ENCODE measurements around the gene TRIM31. TPM values are rescaled to one million over a fixed set of nuclear protein-coding genes. Genes with fewer than 3 reads are reported as not detected.

Gene TRIM31
- total RNA-seq (not detected), polyA plus RNA-seq (under 1 TPM in 2 of 3 donors, not detected in 1; 0.09 to 0.14 TPM)
- long read RNA-seq, donor 1 = 0 reads
- long read RNA-seq, donor 2 = 0 reads

GRCh38 chr6:30113003-30113759 is at the start of gene TRIM31:
TRIM31 (minus strand) TSS chr6:30113090; CDS start chr6:30112805, 285 bp downstream.
- DNase-seq = no peak
- intact Hi-C loops (cut with DNase I; ENCODE audit: low total_unique reads) = no loop called here
- 57 to 81% (median 69%) methylated on average over 3 of the region's 3 CpGs for WGBS, 5 donors
- H3K27ac ChIP-seq = no peak within 1 kb of the TSS
- H3K4me1 ChIP-seq = no peaks in the 10 kb centered on the region
- H3K4me3 ChIP-seq = no peak within 1 kb of the TSS
- H3K9me3 ChIP-seq = no peaks in the 10 kb centered on the region
- TF ChIP-seq CTCF (IDR thresholded peaks at IDR 0.05 in 8 of 11, conservative IDR thresholded peaks at IDR 0.05 in 3 of 11) = no peak
- no peak for TF ChIP-seq POLR2A (IDR thresholded peaks at IDR 0.05)
- no peak for TF ChIP-seq POLR2AphosphoS5 (IDR thresholded peaks at IDR 0.05)
- H3K36me3 ChIP-seq = no peaks in the 10 kb centered on the region
- peaks cover 0 to 87% (median 28%) of the 10 kb centered on the region in 7 donors for H3K27me3 ChIP-seq (replicated peaks in 1 of 7)

- no peak overlapping the region for H3K27ac ChIP-seq
- no peak overlapping the region for H3K4me3 ChIP-seq
- no peaks in the 10 kb centered on the region for H3K9me3 ChIP-seq
- peaks cover 0 to 29% (median 0%) of the 10 kb centered on the region in 7 donors for H3K27me3 ChIP-seq (replicated peaks in 1 of 7)
- DNase-seq = no peak
- TF ChIP-seq POLR2A (IDR thresholded peaks at IDR 0.05) = no peak
- TF ChIP-seq CTCF (IDR thresholded peaks at IDR 0.05 in 8 of 11, conservative IDR thresholded peaks at IDR 0.05 in 3 of 11) = no peak
- no peak for TF ChIP-seq POLR2AphosphoS5 (IDR thresholded peaks at IDR 0.05)
- no peaks in the 10 kb centered on the region for H3K36me3 ChIP-seq
- H3K4me1 ChIP-seq = peaks cover 0 to 5% (median 0%) of the 10 kb centered on the region in 6 donors
- WGBS, 5 donors = 74 to 90% (median 79%) methylated on average over 12 of the region's 12 CpGs
- intact Hi-C loops (cut with DNase I; ENCODE audit: low total_unique reads) = no loop called here
Measured at GRCh38 chr6:30162265-30163089, 49.6 kb upstream of the TRIM31 start.

- Histone ChIP-seq H3K27ac (no peak within 1 kb of the TSS), H3K36me3 (no peaks in the 10 kb centered on the region), H3K27me3 (replicated peaks in 1 of 7) (peaks cover 0 to 20% (median 0%) of the 10 kb centered on the region in 7 donors), H3K9me3 (no peaks in the 10 kb centered on the region), H3K4me1 (peaks cover 0 to 13% (median 5%) of the 10 kb centered on the region in 6 donors), H3K4me3 (no peak within 1 kb of the TSS)
- no peak for TF ChIP-seq POLR2AphosphoS5 (IDR thresholded peaks at IDR 0.05)
- no peak for TF ChIP-seq POLR2A (IDR thresholded peaks at IDR 0.05)
- no peak for TF ChIP-seq CTCF (IDR thresholded peaks at IDR 0.05 in 8 of 11, conservative IDR thresholded peaks at IDR 0.05 in 3 of 11)
- 79 to 85% (median 82%) methylated on average over 4 of the region's 4 CpGs for WGBS, 5 donors
- intact Hi-C loops (cut with DNase I; ENCODE audit: low total_unique reads) = no loop called here
- no peak for DNase-seq
Measured at GRCh38 chr6:30160785-30161531, 48.1 kb upstream of the TRIM31 start, which contains the start of gene TRIM10. TRIM10 (minus strand) TSS chr6:30161211; CDS start chr6:30160858, 353 bp downstream.

Data from spleen (tissue), 13 donors.